ENCODE data around the gene RAB37. TPM values are rescaled to one million over a fixed set of nuclear protein-coding genes. Genes with fewer than 3 reads are reported as not detected.

The RAB37 gene
- total and polyA plus RNA-seq, 2 of the 13 experiments (the other 11 are each of a cell fraction or from before 2014, with no cell fraction given): 0.91 to 3.7 TPM

- TF ChIP-seq GFI1 (CRISPR knock-in tag; IDR thresholded peaks at IDR 0.05; ENCODE audit: borderline replicate concordance): peak; percentile 71; the same call in 1 of the 2 replicates
- no peak for TF ChIP-seq YEATS4 (CRISPR knock-in tag; IDR thresholded peaks at IDR 0.05; ENCODE audit: borderline replicate concordance)
- no peak for TF ChIP-seq PTBP1 (IDR thresholded peaks at IDR 0.05; ENCODE audit: low read depth, low read length, poor library complexity, severe bottlenecking)
- 0 out of 2 replicates have a peak, but pooled peaks have one; percentile 30 for TF ChIP-seq PAF1 (CRISPR knock-in tag; IDR thresholded peaks at IDR 0.05)
- no peak for TF ChIP-seq SATB2 (CRISPR knock-in tag; IDR thresholded peaks at IDR 0.05)
- TF ChIP-seq NR2F6 (IDR thresholded peaks at IDR 0.05): no peak
- 0 out of 2 replicates have a peak, but pooled peaks have one; percentile 2 for TF ChIP-seq NR2F6 (CRISPR knock-in tag; IDR thresholded peaks at IDR 0.05)
- TF ChIP-seq ZNF280B (CRISPR knock-in tag; IDR thresholded peaks at IDR 0.05; ENCODE audit: borderline replicate concordance): peak; percentile 32; the same call in 1 of the 2 replicates
- no peak for TF ChIP-seq ZBTB10 (CRISPR knock-in tag; IDR thresholded peaks at IDR 0.05; ENCODE audit: borderline replicate concordance)
- peak; percentile 15; the same call in 1 of the 2 replicates for TF ChIP-seq GABPB1 (CRISPR knock-in tag; IDR thresholded peaks at IDR 0.05)
- TF ChIP-seq ZNF234 (CRISPR knock-in tag; conservative IDR thresholded peaks at IDR 0.05): no peak
- peak; percentile 26; the same call in 1 of the 2 replicates for TF ChIP-seq EED (CRISPR knock-in tag; IDR thresholded peaks at IDR 0.05)
- TF ChIP-seq GLMP (CRISPR knock-in tag; IDR thresholded peaks at IDR 0.05; ENCODE audit: borderline replicate concordance): no peak
- TF ChIP-seq FOXA1 (IDR thresholded peaks at IDR 0.05): no peak
- TF ChIP-seq FOXA1 (CRISPR knock-in tag; IDR thresholded peaks at IDR 0.05): peak; percentile 80
- peak; percentile 11; the same call in 1 of the 2 replicates for TF ChIP-seq SPEN (CRISPR knock-in tag; IDR thresholded peaks at IDR 0.05; ENCODE audit: low read depth)
- TF ChIP-seq ZFP91 (CRISPR knock-in tag; IDR thresholded peaks at IDR 0.05; ENCODE audit: borderline replicate concordance): peak; percentile 14; the same call in 1 of the 2 replicates
- 0 out of 2 replicates have a peak, but pooled peaks have one; percentile 18 for TF ChIP-seq ZBTB7B (CRISPR knock-in tag; IDR thresholded peaks at IDR 0.05)
These were observed 21.1 kb downstream of the RAB37 start (continued) for GRCh38 chr17:74757931-74758847.

Data from HepG2 (cell line).